HEK293 (cell line): ENCODE measurements around the gene CACNA1B.

Experiments
- GFI1B ChIP-seq: fragments of 450-650 bp; formaldehyde crosslinking; IDR thresholded peaks from 2 replicates; pipeline ENCODE4 v1.5.1; 2016; ENCODE audit warnings: missing biosample characterization, missing genetic modification characterization
- SP2 ChIP-seq: fragments of 450-650 bp; formaldehyde crosslinking; IDR thresholded peaks from 2 replicates; pipeline ENCODE4 v1.5.1; 2016; ENCODE audit warnings: missing biosample characterization, missing genetic modification characterization
- ZBTB48 ChIP-seq: fragments of 450-650 bp; formaldehyde crosslinking; IDR thresholded peaks from 2 replicates; pipeline ENCODE4 v1.5.1; 2016; ENCODE audit warnings: missing biosample characterization, missing genetic modification characterization
- ZFHX2 ChIP-seq: fragments of 450-650 bp; formaldehyde crosslinking; conservative IDR thresholded peaks from 2 replicates; pipeline ENCODE4 v1.5.1; 2016; ENCODE audit warnings: missing biosample characterization, missing genetic modification characterization
- ZNF214 ChIP-seq: fragments of 450-650 bp; formaldehyde crosslinking; IDR thresholded peaks from 2 replicates; pipeline ENCODE4 v1.5.1; 2017; ENCODE audit warnings: missing biosample characterization, mild to moderate bottlenecking, missing genetic modification characterization, borderline replicate concordance
- ZNF239 ChIP-seq: fragments of 450-650 bp; formaldehyde crosslinking; IDR thresholded peaks from 2 replicates; pipeline ENCODE4 v1.5.1; 2016; ENCODE audit warnings: missing biosample characterization, missing genetic modification characterization
- ZNF394 ChIP-seq: fragments of 450-650 bp; formaldehyde crosslinking; IDR thresholded peaks from 2 replicates; pipeline ENCODE4 v1.5.1; 2016; ENCODE audit warnings: missing biosample characterization, missing genetic modification characterization, mild to moderate bottlenecking, moderate library complexity, borderline replicate concordance
- ZNF404 ChIP-seq: fragments of 450-650 bp; formaldehyde crosslinking; IDR thresholded peaks from 2 replicates; pipeline ENCODE4 v1.5.1; 2017; ENCODE audit warnings: missing biosample characterization, missing genetic modification characterization
- ZNF426 ChIP-seq: fragments of 450-650 bp; formaldehyde crosslinking; IDR thresholded peaks from 2 replicates; pipeline ENCODE4 v1.5.1; 2017; ENCODE audit warnings: missing biosample characterization, missing genetic modification characterization, mild to moderate bottlenecking, inconsistent platforms, moderate library complexity
- ZNF555 ChIP-seq: fragments of 450-650 bp; formaldehyde crosslinking; conservative IDR thresholded peaks from 2 replicates; pipeline ENCODE4 v1.5.1; 2017; ENCODE audit warnings: missing biosample characterization, mild to moderate bottlenecking, missing genetic modification characterization, inconsistent platforms
- ZNF558 ChIP-seq: fragments of 450-650 bp; formaldehyde crosslinking; IDR thresholded peaks from 2 replicates; pipeline ENCODE4 v1.5.1; 2016; ENCODE audit warnings: missing biosample characterization, missing genetic modification characterization
- ZNF571 ChIP-seq: fragments of 450-650 bp; formaldehyde crosslinking; IDR thresholded peaks from 2 replicates; pipeline ENCODE4 v1.5.0; 2017; ENCODE audit warnings: missing biosample characterization, missing genetic modification characterization
- ZNF585B ChIP-seq: fragments of 450-650 bp; formaldehyde crosslinking; IDR thresholded peaks from 2 replicates; pipeline ENCODE4 v1.5.1; 2016; ENCODE audit warnings: missing biosample characterization, missing genetic modification characterization
- ZNF600 ChIP-seq: fragments of 450-650 bp; formaldehyde crosslinking; IDR thresholded peaks from 2 replicates; pipeline ENCODE4 v1.5.1; 2016; ENCODE audit warnings: missing biosample characterization, missing genetic modification characterization
- ZNF621 ChIP-seq: fragments of 450-650 bp; formaldehyde crosslinking; IDR thresholded peaks from 2 replicates; pipeline ENCODE4 v1.5.1; 2017; ENCODE audit warnings: missing biosample characterization, missing genetic modification characterization
- ZNF629 ChIP-seq: fragments of 450-650 bp; formaldehyde crosslinking; IDR thresholded peaks from 2 replicates; pipeline ENCODE4 v1.5.1; 2017; ENCODE audit warnings: missing biosample characterization, missing genetic modification characterization
- ZNF677 ChIP-seq: fragments of 450-650 bp; IDR thresholded peaks from 2 replicates; pipeline ENCODE4 v1.5.0; 2018; ENCODE audit warnings: missing biosample characterization, mild to moderate bottlenecking, missing genetic modification characterization, moderate library complexity
- ZNF707 ChIP-seq: fragments of 450-650 bp; formaldehyde crosslinking; IDR thresholded peaks from 2 replicates; pipeline ENCODE4 v1.5.1; 2016; ENCODE audit warnings: missing biosample characterization, missing genetic modification characterization
- ZSCAN23 ChIP-seq: fragments of 450-650 bp; formaldehyde crosslinking; IDR thresholded peaks from 2 replicates; pipeline ENCODE4 v1.5.1; 2016; ENCODE audit warnings: missing biosample characterization, missing genetic modification characterization
- TF ChIP-seq, protein P1 (sequence below): fragments of 450-650 bp; formaldehyde crosslinking; IDR thresholded peaks from 2 replicates; pipeline ENCODE4 v1.5.1; 2016; ENCODE audit warnings: missing biosample characterization, missing genetic modification characterization, borderline replicate concordance
- TF ChIP-seq, protein P2 (sequence below): fragments of 450-650 bp; formaldehyde crosslinking; IDR thresholded peaks from 2 replicates; pipeline ENCODE4 v1.5.1; 2016; ENCODE audit warnings: missing biosample characterization, missing genetic modification characterization
- TF ChIP-seq, protein P3 (sequence below): fragments of 450-650 bp; formaldehyde crosslinking; IDR thresholded peaks from 2 replicates; pipeline ENCODE4 v1.5.1; 2016; ENCODE audit warnings: missing biosample characterization, missing genetic modification characterization
- TF ChIP-seq, protein P4 (sequence below): fragments of 450-650 bp; formaldehyde crosslinking; IDR thresholded peaks from 2 replicates; pipeline ENCODE4 v1.5.1; 2016; ENCODE audit warnings: missing biosample characterization, missing genetic modification characterization
- TF ChIP-seq, protein P5 (sequence below): fragments of 450-650 bp; IDR thresholded peaks from 2 replicates; pipeline ENCODE4 v1.5.1; 2018; ENCODE audit warnings: missing biosample characterization, mild to moderate bottlenecking, missing genetic modification characterization

CACNA1B gene

DNA sequence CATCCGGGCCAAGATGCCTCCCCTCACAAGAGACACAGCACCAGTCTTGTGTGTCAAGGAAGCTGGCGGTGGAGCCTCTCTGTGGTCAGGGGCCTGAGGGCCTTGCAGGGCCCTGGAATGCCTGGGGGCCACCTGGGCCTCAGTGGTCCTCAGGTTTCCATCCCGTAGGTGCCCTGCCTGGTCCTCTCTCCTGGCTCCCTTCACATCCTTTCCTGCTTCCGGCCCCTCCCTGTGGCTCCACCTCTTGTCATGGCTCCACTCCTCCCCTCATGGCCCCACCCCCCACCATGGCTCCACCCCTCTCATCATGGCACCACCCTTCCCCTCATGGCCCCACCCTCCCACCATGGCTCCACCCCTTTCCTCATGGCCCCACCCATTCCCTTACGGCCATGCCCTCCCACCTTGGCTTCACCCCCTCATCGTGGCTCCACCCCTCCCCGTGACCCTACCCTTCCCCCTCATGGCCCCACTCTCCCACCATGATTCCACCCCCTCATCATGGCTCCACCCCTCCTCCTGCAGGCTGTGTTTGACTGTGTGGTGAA, 175.8 kb downstream of the CACNA1B start (continued):
- TF ChIP-seq ZNF677 (tag by site-specific recombination) (no peak), ZNF426 (tag by site-specific recombination) (no peak), ZNF629 (tag by site-specific recombination) (no peak), ZSCAN23 (tag by site-specific recombination) (no peak), ZNF600 (tag by site-specific recombination) (no peak), ZNF404 (tag by site-specific recombination) (no peak), ZNF394 (tag by site-specific recombination) (no peak), ZFHX2 (tag by site-specific recombination) (peak; percentile 68), SP2 (tag by site-specific recombination) (peak; percentile 21; the same call in 1 of the 2 replicates), ZNF585B (tag by site-specific recombination) (no peak), GFI1B (tag by site-specific recombination) (no peak), ZNF214 (tag by site-specific recombination) (no peak), ZBTB48 (no peak), ZNF555 (tag by site-specific recombination) (no peak), ZNF571 (tag by site-specific recombination) (no peak), ZNF239 (tag by site-specific recombination) (no peak), ZNF558 (tag by site-specific recombination) (no peak), ZNF621 (tag by site-specific recombination) (no peak), ZNF707 (tag by site-specific recombination) (no peak)
- TF ChIP-seq, protein P1, sequence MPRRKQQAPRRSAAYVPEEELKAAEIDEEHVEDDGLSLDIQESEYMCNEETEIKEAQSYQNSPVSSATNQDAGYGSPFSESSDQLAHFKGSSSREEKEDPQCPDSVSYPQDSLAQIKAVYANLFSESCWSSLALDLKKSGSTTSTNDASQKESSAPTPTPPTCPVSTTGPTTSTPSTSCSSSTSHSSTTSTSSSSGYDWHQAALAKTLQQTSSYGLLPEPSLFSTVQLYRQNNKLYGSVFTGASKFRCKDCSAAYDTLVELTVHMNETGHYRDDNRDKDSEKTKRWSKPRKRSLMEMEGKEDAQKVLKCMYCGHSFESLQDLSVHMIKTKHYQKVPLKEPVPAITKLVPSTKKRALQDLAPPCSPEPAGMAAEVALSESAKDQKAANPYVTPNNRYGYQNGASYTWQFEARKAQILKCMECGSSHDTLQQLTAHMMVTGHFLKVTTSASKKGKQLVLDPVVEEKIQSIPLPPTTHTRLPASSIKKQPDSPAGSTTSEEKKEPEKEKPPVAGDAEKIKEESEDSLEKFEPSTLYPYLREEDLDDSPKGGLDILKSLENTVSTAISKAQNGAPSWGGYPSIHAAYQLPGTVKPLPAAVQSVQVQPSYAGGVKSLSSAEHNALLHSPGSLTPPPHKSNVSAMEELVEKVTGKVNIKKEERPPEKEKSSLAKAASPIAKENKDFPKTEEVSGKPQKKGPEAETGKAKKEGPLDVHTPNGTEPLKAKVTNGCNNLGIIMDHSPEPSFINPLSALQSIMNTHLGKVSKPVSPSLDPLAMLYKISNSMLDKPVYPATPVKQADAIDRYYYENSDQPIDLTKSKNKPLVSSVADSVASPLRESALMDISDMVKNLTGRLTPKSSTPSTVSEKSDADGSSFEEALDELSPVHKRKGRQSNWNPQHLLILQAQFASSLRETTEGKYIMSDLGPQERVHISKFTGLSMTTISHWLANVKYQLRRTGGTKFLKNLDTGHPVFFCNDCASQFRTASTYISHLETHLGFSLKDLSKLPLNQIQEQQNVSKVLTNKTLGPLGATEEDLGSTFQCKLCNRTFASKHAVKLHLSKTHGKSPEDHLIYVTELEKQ: no peak
- TF ChIP-seq, protein P2, sequence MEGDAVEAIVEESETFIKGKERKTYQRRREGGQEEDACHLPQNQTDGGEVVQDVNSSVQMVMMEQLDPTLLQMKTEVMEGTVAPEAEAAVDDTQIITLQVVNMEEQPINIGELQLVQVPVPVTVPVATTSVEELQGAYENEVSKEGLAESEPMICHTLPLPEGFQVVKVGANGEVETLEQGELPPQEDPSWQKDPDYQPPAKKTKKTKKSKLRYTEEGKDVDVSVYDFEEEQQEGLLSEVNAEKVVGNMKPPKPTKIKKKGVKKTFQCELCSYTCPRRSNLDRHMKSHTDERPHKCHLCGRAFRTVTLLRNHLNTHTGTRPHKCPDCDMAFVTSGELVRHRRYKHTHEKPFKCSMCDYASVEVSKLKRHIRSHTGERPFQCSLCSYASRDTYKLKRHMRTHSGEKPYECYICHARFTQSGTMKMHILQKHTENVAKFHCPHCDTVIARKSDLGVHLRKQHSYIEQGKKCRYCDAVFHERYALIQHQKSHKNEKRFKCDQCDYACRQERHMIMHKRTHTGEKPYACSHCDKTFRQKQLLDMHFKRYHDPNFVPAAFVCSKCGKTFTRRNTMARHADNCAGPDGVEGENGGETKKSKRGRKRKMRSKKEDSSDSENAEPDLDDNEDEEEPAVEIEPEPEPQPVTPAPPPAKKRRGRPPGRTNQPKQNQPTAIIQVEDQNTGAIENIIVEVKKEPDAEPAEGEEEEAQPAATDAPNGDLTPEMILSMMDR (tag by site-specific recombination): no peak
- TF ChIP-seq, protein P3, sequence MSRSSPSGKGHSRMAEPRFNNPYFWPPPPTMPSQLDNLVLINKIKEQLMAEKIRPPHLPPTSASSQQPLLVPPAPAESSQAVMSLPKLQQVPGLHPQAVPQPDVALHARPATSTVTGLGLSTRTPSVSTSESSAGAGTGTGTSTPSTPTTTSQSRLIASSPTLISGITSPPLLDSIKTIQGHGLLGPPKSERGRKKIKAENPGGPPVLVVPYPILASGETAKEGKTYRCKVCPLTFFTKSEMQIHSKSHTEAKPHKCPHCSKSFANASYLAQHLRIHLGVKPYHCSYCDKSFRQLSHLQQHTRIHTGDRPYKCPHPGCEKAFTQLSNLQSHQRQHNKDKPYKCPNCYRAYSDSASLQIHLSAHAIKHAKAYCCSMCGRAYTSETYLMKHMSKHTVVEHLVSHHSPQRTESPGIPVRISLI (tag by site-specific recombination): no peak
- TF ChIP-seq, protein P4, sequence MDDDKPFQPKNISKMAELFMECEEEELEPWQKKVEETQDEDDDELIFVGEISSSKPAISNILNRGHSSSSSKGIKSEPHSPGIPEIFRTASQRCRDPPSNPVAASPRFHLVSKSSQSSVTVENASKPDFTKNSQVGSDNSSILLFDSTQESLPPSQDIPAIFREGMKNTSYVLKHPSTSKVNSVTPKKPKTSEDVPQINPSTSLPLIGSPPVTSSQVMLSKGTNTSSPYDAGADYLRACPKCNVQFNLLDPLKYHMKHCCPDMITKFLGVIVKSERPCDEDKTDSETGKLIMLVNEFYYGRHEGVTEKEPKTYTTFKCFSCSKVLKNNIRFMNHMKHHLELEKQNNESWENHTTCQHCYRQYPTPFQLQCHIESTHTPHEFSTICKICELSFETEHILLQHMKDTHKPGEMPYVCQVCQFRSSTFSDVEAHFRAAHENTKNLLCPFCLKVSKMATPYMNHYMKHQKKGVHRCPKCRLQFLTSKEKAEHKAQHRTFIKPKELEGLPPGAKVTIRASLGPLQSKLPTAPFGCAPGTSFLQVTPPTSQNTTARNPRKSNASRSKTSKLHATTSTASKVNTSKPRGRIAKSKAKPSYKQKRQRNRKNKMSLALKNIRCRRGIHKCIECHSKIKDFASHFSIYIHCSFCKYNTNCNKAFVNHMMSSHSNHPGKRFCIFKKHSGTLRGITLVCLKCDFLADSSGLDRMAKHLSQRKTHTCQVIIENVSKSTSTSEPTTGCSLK (tag by site-specific recombination): no peak
- TF ChIP-seq, protein P5, sequence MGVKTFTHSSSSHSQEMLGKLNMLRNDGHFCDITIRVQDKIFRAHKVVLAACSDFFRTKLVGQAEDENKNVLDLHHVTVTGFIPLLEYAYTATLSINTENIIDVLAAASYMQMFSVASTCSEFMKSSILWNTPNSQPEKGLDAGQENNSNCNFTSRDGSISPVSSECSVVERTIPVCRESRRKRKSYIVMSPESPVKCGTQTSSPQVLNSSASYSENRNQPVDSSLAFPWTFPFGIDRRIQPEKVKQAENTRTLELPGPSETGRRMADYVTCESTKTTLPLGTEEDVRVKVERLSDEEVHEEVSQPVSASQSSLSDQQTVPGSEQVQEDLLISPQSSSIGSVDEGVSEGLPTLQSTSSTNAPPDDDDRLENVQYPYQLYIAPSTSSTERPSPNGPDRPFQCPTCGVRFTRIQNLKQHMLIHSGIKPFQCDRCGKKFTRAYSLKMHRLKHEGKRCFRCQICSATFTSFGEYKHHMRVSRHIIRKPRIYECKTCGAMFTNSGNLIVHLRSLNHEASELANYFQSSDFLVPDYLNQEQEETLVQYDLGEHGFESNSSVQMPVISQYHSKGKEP (tag by site-specific recombination): no peak
